ENCODE data around the gene C5orf58.

The C5orf58 gene

GRCh38 chr5:170192829-170193228 is 40.0 kb upstream of the C5orf58 start:
- Histone ChIP-seq H3K27ac (ENCODE audit: low read depth, low read length, poor library complexity, severe bottlenecking) (no peak overlapping the region), H3K9me3 (ENCODE audit: low read length) (no peaks in the 10 kb centered on the region), H4K20me1 (ENCODE audit: insufficient read depth, low read length) (no peaks in the 10 kb centered on the region), H3F3A (ENCODE audit: insufficient read depth, low read length) (no peaks in the 10 kb centered on the region), H3K9ac (ENCODE audit: low read length) (no peak overlapping the region), H3K27me3 (ENCODE audit: insufficient read depth, low read length) (0 out of 2 replicates have a peak, but pooled peaks cover 4% of the 10 kb centered on the region), H3K36me3 (ENCODE audit: insufficient read depth, low read length) (no peaks in the 10 kb centered on the region), H2AFZ (ENCODE audit: low read length) (no peak overlapping the region), H3K9me2 (ENCODE audit: low read depth, low read length) (no peaks in the 10 kb centered on the region), H3K79me2 (ENCODE audit: insufficient read depth, low read length) (no peaks in the 10 kb centered on the region), H3K4me1 (ENCODE audit: insufficient read depth, low read length, severe bottlenecking) (no peaks in the 10 kb centered on the region), H3K4me3 (ENCODE audit: low read depth, low read length, poor library complexity, severe bottlenecking) (no peak overlapping the region), H3K4me2 (ENCODE audit: low read length) (no peak overlapping the region)
- TF ChIP-seq CTCF (IDR thresholded peaks at IDR 0.05; ENCODE audit: low read length) (no peak), EZH2 (IDR thresholded peaks at IDR 0.05; ENCODE audit: borderline replicate concordance, low read length) (no peak)

GRCh38 chr5:170195961-170196360 is 36.8 kb upstream of the C5orf58 start:
- Histone ChIP-seq H3K79me2 (ENCODE audit: insufficient read depth, low read length) (no peaks in the 10 kb centered on the region), H3K4me3 (ENCODE audit: low read depth, low read length, poor library complexity, severe bottlenecking) (no peak overlapping the region), H3K27me3 (ENCODE audit: insufficient read depth, low read length) (0 out of 2 replicates have a peak, but pooled peaks cover 4% of the 10 kb centered on the region), H3K27ac (ENCODE audit: low read depth, low read length, poor library complexity, severe bottlenecking) (no peak overlapping the region), H4K20me1 (ENCODE audit: insufficient read depth, low read length) (no peaks in the 10 kb centered on the region), H3K9me2 (ENCODE audit: low read depth, low read length) (no peaks in the 10 kb centered on the region), H2AFZ (ENCODE audit: low read length) (no peak overlapping the region), H3K36me3 (ENCODE audit: insufficient read depth, low read length) (no peaks in the 10 kb centered on the region), H3F3A (ENCODE audit: insufficient read depth, low read length) (no peaks in the 10 kb centered on the region), H3K9me3 (ENCODE audit: low read length) (no peaks in the 10 kb centered on the region), H3K4me2 (ENCODE audit: low read length) (no peak overlapping the region), H3K9ac (ENCODE audit: low read length) (no peak overlapping the region), H3K4me1 (ENCODE audit: insufficient read depth, low read length, severe bottlenecking) (no peaks in the 10 kb centered on the region)
- TF ChIP-seq EZH2 (IDR thresholded peaks at IDR 0.05; ENCODE audit: borderline replicate concordance, low read length) (no peak), CTCF (IDR thresholded peaks at IDR 0.05; ENCODE audit: low read length) (no peak)

DNA sequence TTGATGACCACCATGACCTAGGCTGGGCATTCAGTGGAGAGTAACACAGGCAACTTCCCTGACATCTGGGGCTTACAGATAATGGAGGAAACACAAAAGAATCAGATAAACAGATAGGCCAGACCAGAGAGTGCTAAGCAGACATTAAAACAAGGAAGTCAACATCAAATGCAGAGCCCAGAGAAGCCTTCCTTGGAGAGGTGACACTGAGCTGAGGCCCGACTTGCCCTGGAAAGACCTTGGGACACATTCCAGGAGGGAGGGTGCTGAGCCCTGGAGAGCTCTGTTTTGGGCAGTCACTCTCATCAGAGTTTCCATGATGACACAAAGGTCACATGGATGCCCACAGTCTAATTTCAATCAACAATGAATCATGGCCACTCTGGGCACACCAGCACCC is 31.9 kb upstream of the C5orf58 start:
- Histone ChIP-seq H3K27ac (ENCODE audit: low read depth, low read length, poor library complexity, severe bottlenecking) (no peak overlapping the region), H3K79me2 (ENCODE audit: insufficient read depth, low read length) (no peaks in the 10 kb centered on the region), H3K9me3 (ENCODE audit: low read length) (no peaks in the 10 kb centered on the region), H3K4me2 (ENCODE audit: low read length) (no peak overlapping the region), H4K20me1 (ENCODE audit: insufficient read depth, low read length) (no peaks in the 10 kb centered on the region), H3K36me3 (ENCODE audit: insufficient read depth, low read length) (no peaks in the 10 kb centered on the region), H3K4me1 (ENCODE audit: insufficient read depth, low read length, severe bottlenecking) (no peaks in the 10 kb centered on the region), H3F3A (ENCODE audit: insufficient read depth, low read length) (no peaks in the 10 kb centered on the region), H3K4me3 (ENCODE audit: low read depth, low read length, poor library complexity, severe bottlenecking) (no peak overlapping the region), H3K27me3 (ENCODE audit: insufficient read depth, low read length) (0 out of 2 replicates have a peak, but pooled peaks cover 4% of the 10 kb centered on the region), H2AFZ (ENCODE audit: low read length) (no peak overlapping the region), H3K9ac (ENCODE audit: low read length) (no peak overlapping the region), H3K9me2 (ENCODE audit: low read depth, low read length) (no peaks in the 10 kb centered on the region)
- TF ChIP-seq EZH2 (IDR thresholded peaks at IDR 0.05; ENCODE audit: borderline replicate concordance, low read length) (no peak), CTCF (IDR thresholded peaks at IDR 0.05; ENCODE audit: low read length) (no peak)

Data from OCI-LY1 (cell line).